A549 (cell line): ENCODE data around the gene FIZ1. TPM values are rescaled to one million over a fixed set of nuclear protein-coding genes. Genes with fewer than 3 reads are reported as not detected.

Source experiments
- ATAC-seq, 2 experiments: fragments of 200-7000 bp in 1 of 2; fragments of >200 bp in 1 of 2; cut with Nextera tagmentation in 1 of 2; cut with Tn5 transposase in 1 of 2; 3 replicates each; pipeline versions ENCODE4 v1.8.0 to v1.9.1; 2018 to 2020; ENCODE audit warnings: mild to moderate bottlenecking in 1 of 2, moderate library complexity in 1 of 2
- CTCF ChIA-PET: fragments of 300-600 bp; sonication (Branson Sonifier 250); formaldehyde crosslinking; extraction: SDS; loops from one replicate; lab custom pipeline; 2021; ENCODE audit warnings: antibody characterized with exemption, inconsistent platforms; lab: Yijun Ruan, JAX
- POLR2A ChIA-PET: fragments of 350-600 bp; formaldehyde crosslinking; extraction: SDS; loops from one replicate; lab custom pipeline; 2021; ENCODE audit warnings: antibody characterized with exemption, inconsistent platforms; lab: Yijun Ruan, JAX
- DNase-seq, 2 experiments: peaks; one replicate each; pipeline versions ENCODE4 v3.0.0 to v3.0.0-alpha.2; 2011 to 2016; ENCODE audit warnings: low read depth in 1 of 2, low spot score in 1 of 2
- FAIRE-seq: peaks from 2 replicates; lab custom pipeline; 2011; peaks lifted over from hg19 to GRCh38; lab: Jason Lieb, UNC
- H3K27ac ChIP-seq, 2 experiments: fragments of >200 bp; sonication (Bioruptor Twin); formaldehyde crosslinking; 3 replicates each; pipeline ENCODE4 v1.5.1; 2016 to 2017
- H3K4me1 ChIP-seq: fragments of >200 bp; sonication (Bioruptor Twin); formaldehyde crosslinking; 3 replicates; pipeline ENCODE4 v1.6.1; 2016
- H3K4me2 ChIP-seq: fragments of >200 bp; sonication (Bioruptor Twin); formaldehyde crosslinking; 3 replicates; pipeline ENCODE4 v1.6.1; 2016
- H3K4me3 ChIP-seq: fragments of >200 bp; sonication (Bioruptor Twin); formaldehyde crosslinking; 3 replicates; pipeline ENCODE4 v1.5.1; 2016
- H3K9me3 ChIP-seq: fragments of >200 bp; sonication (Bioruptor Twin); formaldehyde crosslinking; 3 replicates; pipeline ENCODE4 v1.6.1; 2016
- CBX8 ChIP-seq: fragments of 200-600 bp; sonication (generic); IDR thresholded peaks from 2 replicates; pipeline ENCODE4 v1.6.1; 2016
- EHF ChIP-seq: fragments of 250-450 bp; sonication (Bioruptor Pico); IDR thresholded peaks from 2 replicates; pipeline ENCODE4 v1.5.0; 2020; ENCODE audit warnings: mild to moderate bottlenecking
- FOSL2 ChIP-seq, 2 experiments: fragments of 450-650 bp in 1 of 2; fragments of >200 bp in 1 of 2; sonication (Bioruptor Twin) in 1 of 2; formaldehyde crosslinking; IDR thresholded peaks; 2 replicates each; pipeline versions ENCODE4 v1.5.0 to v1.6.1; 2016 to 2020; ENCODE audit warnings: mild to moderate bottlenecking in 1 of 2, moderate library complexity in 1 of 2
- HEYL ChIP-seq: fragments of 250-450 bp; sonication (Bioruptor Pico); IDR thresholded peaks from 2 replicates; pipeline ENCODE4 v1.8.0; 2021; ENCODE audit warnings: mild to moderate bottlenecking, moderate library complexity
- HOXA7 ChIP-seq: fragments of 250-450 bp; sonication (Bioruptor Pico); IDR thresholded peaks from 2 replicates; pipeline ENCODE4 v1.5.0; 2020; ENCODE audit warnings: mild to moderate bottlenecking, moderate library complexity
- JUN ChIP-seq, 2 experiments: fragments of >200 bp; sonication (Bioruptor Twin); formaldehyde crosslinking; IDR thresholded peaks; 2 replicates in 1 of 2; 3 replicates in 1 of 2; pipeline ENCODE4 v1.6.1; 2016 to 2017
- KDM5A ChIP-seq: fragments of 200-600 bp; sonication (generic); IDR thresholded peaks from 2 replicates; pipeline ENCODE4 v1.6.1; 2016; ENCODE audit warnings: antibody characterized with exemption, mild to moderate bottlenecking
- MAZ ChIP-seq: fragments of 150-350 bp; IDR thresholded peaks from 2 replicates; pipeline ENCODE4 v1.6.1; 2014; ENCODE audit warnings: antibody characterized with exemption, low read depth, low read length, borderline replicate concordance
- NFE2L2 ChIP-seq: fragments of 150-350 bp; conservative IDR thresholded peaks from 2 replicates; pipeline ENCODE4 v1.6.1; 2014; ENCODE audit warnings: low read length
- POLR2A ChIP-seq: IDR thresholded peaks from 2 replicates; pipeline ENCODE4 v1.6.1; 2012; ENCODE audit warnings: mild to moderate bottlenecking, low read length
- RAD21 ChIP-seq, 2 experiments: fragments of >200 bp in 1 of 2; sonication (Bioruptor Twin) in 1 of 2; formaldehyde crosslinking in 1 of 2; IDR thresholded peaks in 1 of 2; conservative IDR thresholded peaks in 1 of 2; 2 replicates in 1 of 2; 3 replicates in 1 of 2; pipeline ENCODE4 v1.6.1; 2012 to 2018; ENCODE audit warnings: inconsistent platforms in 1 of 2
- RNF2 ChIP-seq: fragments of 200-600 bp; sonication (generic); IDR thresholded peaks from 2 replicates; pipeline ENCODE4 v1.6.1; 2016; ENCODE audit warnings: low read depth, mild to moderate bottlenecking, antibody characterized with exemption, moderate library complexity, borderline replicate concordance
- SREBF2 ChIP-seq: fragments of 450-650 bp; IDR thresholded peaks from 2 replicates; pipeline ENCODE4 v1.6.1; 2014; ENCODE audit warnings: mild to moderate bottlenecking, moderate library complexity
- TFCP2L1 ChIP-seq: fragments of 250-450 bp; sonication (Bioruptor Pico); IDR thresholded peaks from 2 replicates; pipeline ENCODE4 v1.5.0; 2021; ENCODE audit warnings: mild to moderate bottlenecking
- TP53 ChIP-seq: fragments of 250-450 bp; sonication (Bioruptor Pico); IDR thresholded peaks from 2 replicates; pipeline ENCODE4 v1.5.0; 2021; ENCODE audit warnings: mild to moderate bottlenecking, moderate library complexity
- ZFP36 ChIP-seq: fragments of 450-650 bp; IDR thresholded peaks from 2 replicates; pipeline ENCODE4 v1.6.1; 2014; ENCODE audit warnings: borderline replicate concordance; ENCODE audit not compliant: partially characterized antibody
- ZNF302 ChIP-seq: fragments of 250-450 bp; sonication (Bioruptor Pico); IDR thresholded peaks from 2 replicates; pipeline ENCODE4 v1.9.0; 2021; ENCODE audit warnings: inconsistent platforms, mild to moderate bottlenecking, moderate library complexity
- WGBS: methylation state at CpG from one replicate; pipeline ENCODE4 v1.1.6; 2017; ENCODE audit errors: missing lambda C conversion rate; 5-methylcytosine and 5-hydroxymethylcytosine counted together
- polyA plus RNA-seq, 4 experiments: library from polyadenylated mRNA; depleted of rRNA in 3 of 4; stranded (reverse); fragments of >200 nt; fragmentation: RNase III in 1 of 4; extraction: RNeasy Plus Mini Kit Qiagen cat#74134 plus additional on column Dnase treatment in 1 of 4; gene quantifications; 2 replicates in 3 of 4; 3 replicates in 1 of 4; pipeline ENCODE4 v1.2.3, GENCODE V29; 2011 to 2017

Gene FIZ1
- polyA plus RNA-seq, 2 of the 4 experiments (the other 2 are of a cell fraction), result 10.3 to 16.9 TPM

DNA sequence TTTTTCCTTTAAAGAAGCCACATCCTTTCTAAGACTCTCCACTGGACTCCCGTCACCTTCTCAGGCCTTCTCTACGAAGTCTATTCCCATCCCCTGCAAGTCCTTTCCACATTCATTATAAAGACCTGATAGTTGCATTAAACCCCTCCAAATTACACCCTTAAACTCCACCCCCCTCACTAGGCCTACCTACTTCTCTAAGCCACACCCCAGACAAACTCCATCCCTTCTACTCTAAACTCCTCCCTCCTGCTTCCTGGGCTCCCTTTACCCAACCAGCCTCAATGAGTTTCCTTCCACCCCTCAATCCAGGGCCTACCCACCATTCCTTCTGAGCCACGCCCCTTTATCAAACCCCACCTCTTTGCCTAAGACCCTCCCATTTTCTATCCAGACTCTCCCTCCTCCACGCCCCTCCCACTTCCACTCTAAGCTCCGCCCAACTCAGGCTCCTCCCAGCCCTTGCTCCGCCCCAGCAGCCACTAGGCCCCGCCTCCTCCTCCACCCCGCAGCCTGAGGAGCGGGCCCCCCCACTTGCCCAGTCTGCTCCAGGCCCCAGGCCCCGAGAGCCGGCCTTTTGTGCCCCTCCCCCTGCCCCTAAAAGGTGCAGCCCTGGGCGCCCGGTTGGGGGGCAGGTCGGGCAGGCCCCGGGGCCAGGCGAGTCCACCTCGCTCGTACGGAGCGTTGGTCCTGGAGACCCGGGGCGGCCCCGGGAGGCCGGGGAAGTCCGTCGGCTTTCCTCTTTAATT lies 424 bp downstream of the FIZ1 start (continued):
- no peak for TF ChIP-seq EHF (CRISPR knock-in tag)
- no peak for TF ChIP-seq NFE2L2
- no peak for TF ChIP-seq ZNF302 (CRISPR knock-in tag)
- no peak for TF ChIP-seq RNF2
- 0 out of 2 replicates have a peak, but pooled peaks have one; percentile 39 for TF ChIP-seq TP53 (CRISPR knock-in tag)
- no peak for TF ChIP-seq CBX8

DNA sequence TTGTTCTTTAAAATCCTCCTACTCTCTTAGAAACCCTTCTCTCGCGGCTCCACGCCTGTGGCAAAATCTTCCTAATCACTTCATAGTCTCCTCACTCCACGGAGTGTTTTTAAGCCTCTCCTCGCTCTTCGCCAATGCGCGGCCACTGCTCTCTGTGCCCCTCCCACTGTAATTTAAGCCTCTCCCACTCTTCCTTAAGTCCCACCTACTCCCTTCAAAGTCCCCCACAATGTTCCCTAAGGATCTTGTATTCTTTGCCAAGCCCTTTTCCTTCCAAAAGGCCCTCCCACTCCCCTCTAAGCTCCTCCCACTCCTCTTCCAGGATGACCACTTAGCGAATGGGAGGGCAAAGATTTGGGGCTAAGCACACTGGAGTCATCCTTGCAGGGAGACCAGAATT lies 1.3 kb downstream of the FIZ1 start:
- no peak overlapping the region for H3K4me3 ChIP-seq
- peak overlapping the region; percentile 43 for H3K4me2 ChIP-seq
- H3K4me1 ChIP-seq, result peaks cover 15% of the 10 kb centered on the region
- ChIA-PET POLR2A (interaction anchor here (1.4 kb wide), 2 partner anchors 81 to 93 kb away, joined by 4 to 7 read pairs; no protein-coding TSS in a partner anchor), CTCF (interaction anchor here (0.6 to 16.7 kb wide), 5 partner anchors 9 to 87 kb away, joined by 3 to 348 read pairs (median 3); no protein-coding TSS in a partner anchor)
- 96% methylated on average over 9 of the region's 9 CpGs for WGBS
- H3K27ac ChIP-seq, result no peak overlapping the region
- no peak for ATAC-seq
- DNase-seq, result no peak
- TF ChIP-seq RAD21 (conservative IDR thresholded peaks at IDR 0.05 in 1 of 2, IDR thresholded peaks at IDR 0.05 in 1 of 2), result no peak
- FAIRE-seq, result no peak
- H3K9me3 ChIP-seq, result no peaks in the 10 kb centered on the region

- ATAC-seq, result no peak
- DNase-seq, result no peak
- Histone ChIP-seq H3K4me1 (peaks cover 15% of the 10 kb centered on the region), H3K4me3 (no peak overlapping the region), H3K4me2 (no peak overlapping the region), H3K27ac (no peak overlapping the region), H3K9me3 (no peaks in the 10 kb centered on the region)
- ChIA-PET POLR2A (no interaction called here), CTCF (interaction anchor here (0.6 to 16.7 kb wide), 5 partner anchors 9 to 87 kb away, joined by 3 to 348 read pairs (median 3); no protein-coding TSS in a partner anchor)
- no peak for TF ChIP-seq RAD21 (conservative IDR thresholded peaks at IDR 0.05 in 1 of 2, IDR thresholded peaks at IDR 0.05 in 1 of 2)
- no peak for FAIRE-seq
- 96% methylated on average over 30 of the region's 30 CpGs for WGBS
Observed at GRCh38 chr19:55597501-55597921, 1.8 kb downstream of the FIZ1 start.

- Histone ChIP-seq H3K4me3 (no peak overlapping the region), H3K4me1 (peaks cover 11% of the 10 kb centered on the region), H3K27ac (no peak overlapping the region), H3K4me2 (no peak overlapping the region), H3K9me3 (no peaks in the 10 kb centered on the region)
- 88% methylated on average over 3 of the region's 3 CpGs for WGBS
- DNase-seq, result no peak
- ATAC-seq, result no peak
- ChIA-PET POLR2A (no interaction called here), CTCF (interaction anchor here (1.1 to 1.8 kb wide), 3 partner anchors 10 to 92 kb away, joined by 4 to 8 read pairs (median 5); no protein-coding TSS in a partner anchor)
- FAIRE-seq, result no peak
- TF ChIP-seq POLR2A, result no peak
- TF ChIP-seq TFCP2L1 (CRISPR knock-in tag), result no peak
- no peak for TF ChIP-seq KDM5A
- TF ChIP-seq MAZ, result no peak
Observed at GRCh38 chr19:55596304-55596703, 3.0 kb downstream of the FIZ1 start.

GRCh38 chr19:55594996-55595545 lies 4.2 kb downstream of the FIZ1 start:
- H3K4me3 ChIP-seq, result no peak overlapping the region
- ATAC-seq, result no peak

More at GRCh38 chr19:55594996-55595545, 4.2 kb downstream of the FIZ1 start:
- POLR2A ChIA-PET, result interaction anchor here (0.5 kb wide), 1 partner anchor 454 kb away, joined by 4 read pairs; no protein-coding TSS in a partner anchor
- TF ChIP-seq HEYL, result no peak
- TF ChIP-seq JUN (IDR thresholded peaks at IDR 0.05), result no peak
- no peak for TF ChIP-seq KDM5A
- no peak for TF ChIP-seq FOSL2 (IDR thresholded peaks at IDR 0.05)
- TF ChIP-seq FOSL2 (CRISPR knock-in tag; IDR thresholded peaks at IDR 0.05), result no peak
- no peak for TF ChIP-seq HOXA7
- TF ChIP-seq ZFP36, result no peak
- no peak for TF ChIP-seq SREBF2
- TF ChIP-seq, all 56 proteins: peak for 0
- Histone ChIP-seq H3K4me1 (peaks cover 6% of the 10 kb centered on the region; the same call in 2 of the 3 replicates), H3K4me2 (no peak overlapping the region), H3K27ac (no peak overlapping the region), H3K9me3 (no peaks in the 10 kb centered on the region)
- 84% methylated on average over 4 of the region's 4 CpGs for WGBS
- DNase-seq (peak in 1 of 2 experiments; percentile 41), FAIRE-seq (no peak)
- CTCF ChIA-PET, result interaction anchor here (0.6 to 1.8 kb wide), 8 partner anchors 9 to 304 kb away, joined by 3 to 8 read pairs (median 4); partner anchors contain the start of gene ZNF865
